HCT116 (cell line): ENCODE measurements around the gene CEMP1. TPM values are rescaled to one million over a fixed set of nuclear protein-coding genes. Genes with fewer than 3 reads are reported as not detected.

Experiments used
- ATAC-seq: fragments of 200-7000 bp; cut with Tn5 transposase; 2 replicates; pipeline ENCODE4 v1.9.1; 2020; ENCODE audit warnings: mild to moderate bottlenecking, moderate library complexity
- BruUV-seq: library from RNA; stranded (reverse); fragments of 400-500 nt; replicated peaks from 2 replicates; lab custom pipeline; 2021; lab: Mats Ljungman, UMichigan
- CTCF ChIA-PET: fragments of 300-600 bp; sonication (Branson Sonifier 250); formaldehyde crosslinking; loops from one replicate; lab custom pipeline; 2021; ENCODE audit warnings: antibody characterized with exemption; lab: Charles Lee
- POLR2A ChIA-PET: fragments of 300-600, 350-600 bp; sonication (Branson Sonifier 250); formaldehyde crosslinking; loops from one replicate; lab custom pipeline; 2021; ENCODE audit warnings: antibody characterized with exemption; lab: Charles Lee
- RAD21 ChIA-PET, 2 experiments: fragments of 300-600 bp; sonication (Branson Sonifier 250); formaldehyde crosslinking; loops; one replicate each; lab custom pipeline; 2023; ENCODE audit warnings: low total read pairs in 2 of 2; ENCODE audit not compliant: uncharacterized antibody in 2 of 2, unreplicated experiment in 2 of 2, low non-redundant PET in 1 of 2; lab: Charles Lee
- DNase-seq: peaks from one replicate; pipeline ENCODE4 v3.0.0-alpha.2; 2010; ENCODE audit warnings: low read depth, low spot score
- H2AFZ ChIP-seq: fragments of 200-600 bp; shearing (Covaris generic), sonication (generic); 2 replicates; pipeline ENCODE4 v1.6.1; 2017; ENCODE audit warnings: low read depth, mixed run types, mixed read lengths, antibody characterized with exemption, low read length; ENCODE audit not compliant: poor library complexity, severe bottlenecking
- H3K27ac ChIP-seq: 2 replicates; pipeline ENCODE4 v1.5.1; 2012; ENCODE audit warnings: low read depth, low read length
- H3K27me3 ChIP-seq: fragments of 200-600 bp; sonication (generic); 2 replicates; pipeline ENCODE4 v1.6.1; 2016; ENCODE audit warnings: mixed run types, low read length, mixed read lengths; ENCODE audit not compliant: insufficient read depth
- H3K36me3 ChIP-seq, 2 experiments: fragments of 200-500 bp in 1 of 2; fragments of 200-600 bp in 1 of 2; sonication (Bioruptor generic) in 1 of 2; sonication (generic) in 1 of 2; 2 replicates each; pipeline versions ENCODE4 v1.5.1 to v1.6.1; 2014 to 2016; ENCODE audit warnings: low read length in 2 of 2, inconsistent platforms in 1 of 2, mixed read lengths in 1 of 2, mixed run types in 1 of 2; ENCODE audit not compliant: insufficient read depth in 2 of 2, control insufficient read depth in 1 of 2
- H3K4me1 ChIP-seq, 2 experiments: fragments of 200-600 bp in 1 of 2; sonication (generic) in 1 of 2; 2 replicates each; pipeline versions ENCODE4 v1.5.1 to v1.6.1; 2012 to 2017; ENCODE audit warnings: low read length in 2 of 2, inconsistent platforms in 1 of 2, mild to moderate bottlenecking in 1 of 2, mixed read lengths in 1 of 2, mixed run types in 1 of 2, moderate library complexity in 1 of 2; ENCODE audit not compliant: insufficient read depth in 2 of 2, control insufficient read depth in 1 of 2
- H3K4me2 ChIP-seq: fragments of 200-600 bp; sonication (generic); 2 replicates; pipeline ENCODE4 v1.6.1; 2017; ENCODE audit warnings: mixed run types, low read length, mixed read lengths
- H3K4me3 ChIP-seq, 2 experiments: fragments of 200-600 bp in 1 of 2; sonication (generic) in 1 of 2; replicated peaks in 1 of 2; 2 replicates each; pipeline ENCODE4 v1.5.1; 2011 to 2016; ENCODE audit warnings: low read length in 2 of 2, control low read depth in 1 of 2, low read depth in 1 of 2, mild to moderate bottlenecking in 1 of 2, mixed read lengths in 1 of 2, mixed run types in 1 of 2
- H3K79me2 ChIP-seq: fragments of 200-600 bp; sonication (generic); 2 replicates; pipeline ENCODE4 v1.6.1; 2017; ENCODE audit warnings: mild to moderate bottlenecking, mixed run types, low read length, moderate library complexity, mixed read lengths; ENCODE audit not compliant: insufficient read depth
- H3K9ac ChIP-seq: fragments of 200-600 bp; sonication (generic); 2 replicates; pipeline ENCODE4 v1.6.1; 2016; ENCODE audit warnings: low read length, mixed read lengths
- H3K9me2 ChIP-seq: fragments of 200-600 bp; sonication (generic), shearing (Covaris generic); 2 replicates; pipeline ENCODE4 v1.6.1; 2017; ENCODE audit warnings: mixed run types, mild to moderate bottlenecking, moderate library complexity; ENCODE audit not compliant: insufficient read depth
- H3K9me3 ChIP-seq, 2 experiments: fragments of 200-500 bp in 1 of 2; fragments of 200-600 bp in 1 of 2; sonication (Bioruptor generic) in 1 of 2; sonication (generic) in 1 of 2; 2 replicates each; pipeline ENCODE4 v1.6.1; 2014 to 2017; ENCODE audit warnings: low read length in 2 of 2, mixed read lengths in 2 of 2, inconsistent platforms in 1 of 2, low read depth in 1 of 2, mild to moderate bottlenecking in 1 of 2, mixed run types in 1 of 2, moderate library complexity in 1 of 2; ENCODE audit not compliant: control insufficient read depth in 1 of 2, insufficient read depth in 1 of 2
- H4K20me1 ChIP-seq: fragments of 200-600 bp; sonication (generic), shearing (Covaris generic); 2 replicates; pipeline ENCODE4 v1.6.1; 2017; ENCODE audit warnings: mixed run types, mild to moderate bottlenecking, moderate library complexity; ENCODE audit not compliant: insufficient read depth
- ATF3 ChIP-seq: IDR thresholded peaks from 2 replicates; pipeline ENCODE4 v1.6.1; 2012
- CEBPB ChIP-seq: IDR thresholded peaks from 2 replicates; pipeline ENCODE4 v1.6.1; 2012; ENCODE audit warnings: low read depth
- EGR1 ChIP-seq: IDR thresholded peaks from 2 replicates; pipeline ENCODE4 v1.6.1; 2012; ENCODE audit warnings: low read depth
- ELF1 ChIP-seq: IDR thresholded peaks from 2 replicates; pipeline ENCODE4 v1.6.1; 2012; ENCODE audit warnings: low read depth, borderline replicate concordance
- EZH2 ChIP-seq: fragments of 200-600 bp; sonication (generic); IDR thresholded peaks from 2 replicates; pipeline ENCODE4 v1.6.1; 2017; ENCODE audit warnings: antibody characterized with exemption, mixed run types
- FOSL1 ChIP-seq: IDR thresholded peaks from 2 replicates; pipeline ENCODE4 v1.6.1; 2012; ENCODE audit warnings: low read depth
- JUND ChIP-seq: IDR thresholded peaks from 2 replicates; pipeline ENCODE4 v1.6.1; 2012
- MAX ChIP-seq: IDR thresholded peaks from 2 replicates; pipeline ENCODE4 v1.6.1; 2012
- POLR2A ChIP-seq: IDR thresholded peaks from 2 replicates; pipeline ENCODE4 v1.7.0; 2011; ENCODE audit warnings: borderline replicate concordance; ENCODE audit not compliant: insufficient read depth, insufficient read length; ENCODE audit errors: extremely low read depth
- RAD21 ChIP-seq: IDR thresholded peaks from 2 replicates; pipeline ENCODE4 v1.6.1; 2012; ENCODE audit warnings: low read depth, mild to moderate bottlenecking
- REST ChIP-seq: IDR thresholded peaks from 2 replicates; pipeline ENCODE4 v1.6.1; 2012; ENCODE audit warnings: low read depth
- SRF ChIP-seq: IDR thresholded peaks from 2 replicates; pipeline ENCODE4 v1.6.1; 2012; ENCODE audit warnings: low read depth
- TCF7L2 ChIP-seq: IDR thresholded peaks from 2 replicates; pipeline ENCODE4 v1.7.0; 2011; ENCODE audit warnings: borderline replicate concordance, inconsistent platforms; ENCODE audit not compliant: insufficient read depth, insufficient read length; ENCODE audit errors: extremely low read depth
- YY1 ChIP-seq: IDR thresholded peaks from 2 replicates; pipeline ENCODE4 v1.6.1; 2011; ENCODE audit warnings: low read length, low read depth, moderate library complexity, mild to moderate bottlenecking; ENCODE audit not compliant: insufficient replicate concordance; ENCODE audit errors: extremely low read depth
- ZBTB33 ChIP-seq: IDR thresholded peaks from 2 replicates; pipeline ENCODE4 v1.6.1; 2011; ENCODE audit warnings: mild to moderate bottlenecking, low read length, moderate library complexity; ENCODE audit not compliant: insufficient replicate concordance; ENCODE audit errors: extremely low read depth
- ZNF274 ChIP-seq: fragments of 200-500 bp; sonication (Bioruptor generic); IDR thresholded peaks from 2 replicates; pipeline ENCODE4 v1.6.1; 2014; ENCODE audit warnings: mild to moderate bottlenecking, low read depth, low read length, inconsistent platforms
- intact Hi-C: fragments of 100-400 bp; cut with micrococcal nuclease; formaldehyde crosslinking; loops from 2 replicates; pipeline ENCODE4 v1.10.0; 2022
- total RNA-seq: library from RNA; stranded (reverse); gene quantifications from one replicate; pipeline ENCODE4 v1.2.1, GENCODE V29; 2021; ENCODE audit not compliant: unreplicated experiment

The CEMP1 gene
- total RNA-seq, 1 experiment from 2014 or later = 0.32 TPM

- TF ChIP-seq REST (no peak), FOSL1 (no peak), JUND (no peak), CEBPB (no peak), EZH2 (no peak), ELF1 (no peak)
Observed at GRCh38 chr16:2524339-2524938, 6.8 kb downstream of the CEMP1 start (continued).

- intact Hi-C loops = no loop called here
- Histone ChIP-seq H3K36me3 (peaks cover 12 to 27% of the 10 kb centered on the region in 2 experiments; a peak in 3 of 4 replicates), H3K4me3 (no peak overlapping the region), H4K20me1 (no peaks in the 10 kb centered on the region), H3K27me3 (no peaks in the 10 kb centered on the region), H3K79me2 (peaks cover 43% of the 10 kb centered on the region), H3K9ac (no peak overlapping the region), H3K4me1 (peaks cover 6 to 21% of the 10 kb centered on the region in 2 experiments), H3K4me2 (no peak overlapping the region), H3K9me2 (no peaks in the 10 kb centered on the region), H3K27ac (no peak overlapping the region), H3K9me3 (no peaks in the 10 kb centered on the region), H2AFZ (no peak overlapping the region)
- CTCF ChIA-PET = no interaction called here
- POLR2A ChIA-PET = no interaction called here
- ATAC-seq (no peak), DNase-seq (no peak)
- no peak for TF ChIP-seq REST
- TF ChIP-seq JUND = no peak
- no peak for TF ChIP-seq EGR1
- TF ChIP-seq MAX = no peak
- no peak for TF ChIP-seq TCF7L2
- TF ChIP-seq ATF3 = no peak
- no peak for TF ChIP-seq ZBTB33
- no peak for TF ChIP-seq SRF
- TF ChIP-seq POLR2A = no peak
- no peak for TF ChIP-seq EZH2
- TF ChIP-seq YY1 = no peak
- TF ChIP-seq ZNF274 = no peak
- TF ChIP-seq RAD21 = no peak
- RAD21 ChIA-PET = no interaction called here
- BruUV-seq = no TSS peak
Observed at GRCh38 chr16:2523801-2524231, 7.4 kb downstream of the CEMP1 start.
